ENCODE data around the gene ADAMTSL4.

DNA sequence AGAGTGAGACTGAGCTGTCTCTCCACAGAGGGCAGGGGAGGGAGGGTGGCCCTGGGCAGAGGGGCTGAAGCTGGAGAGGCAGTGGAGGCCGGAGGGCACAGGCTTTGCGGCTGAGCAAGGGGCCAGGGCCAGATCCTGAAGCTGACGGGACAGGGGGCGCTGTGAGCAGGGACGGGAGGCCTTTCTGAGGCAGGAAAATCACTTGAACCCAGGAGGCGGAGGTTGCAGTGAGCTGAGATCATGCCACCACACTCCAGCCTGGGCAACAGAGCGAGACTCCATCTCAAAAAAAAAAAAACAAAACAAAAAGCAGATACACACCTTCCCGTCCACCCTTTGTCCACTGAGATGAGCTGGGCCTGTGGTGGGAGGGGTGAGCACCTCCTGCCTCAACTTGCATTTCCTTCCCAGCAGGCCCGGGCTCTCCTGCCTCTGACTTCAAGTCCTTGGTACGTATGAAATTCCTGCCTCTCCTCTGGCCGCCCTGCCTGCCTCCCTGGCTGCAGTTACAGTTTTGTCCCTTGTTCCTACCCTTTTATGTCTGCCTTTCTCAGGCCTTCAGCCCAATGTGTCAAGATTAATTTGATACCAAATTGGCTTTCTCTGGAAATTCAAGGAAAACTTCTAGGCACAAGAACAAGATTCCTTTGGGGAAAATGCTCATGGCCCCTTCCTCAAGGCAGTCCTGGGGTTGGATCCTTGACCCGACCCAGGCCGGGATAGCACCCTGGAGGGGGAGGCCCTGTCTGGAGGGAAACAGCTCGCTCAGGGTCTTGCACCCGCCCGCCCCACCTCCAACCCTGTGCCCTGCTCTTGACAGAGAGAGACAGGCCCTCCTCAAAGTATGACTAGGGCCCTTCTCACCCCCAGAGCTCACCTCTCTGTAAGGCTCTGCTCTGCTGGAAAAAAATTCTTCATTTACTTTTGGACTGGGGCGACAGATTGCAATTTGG, 11.2 kb upstream of the ADAMTSL4 start:
- TF ChIP-seq, protein P1, sequence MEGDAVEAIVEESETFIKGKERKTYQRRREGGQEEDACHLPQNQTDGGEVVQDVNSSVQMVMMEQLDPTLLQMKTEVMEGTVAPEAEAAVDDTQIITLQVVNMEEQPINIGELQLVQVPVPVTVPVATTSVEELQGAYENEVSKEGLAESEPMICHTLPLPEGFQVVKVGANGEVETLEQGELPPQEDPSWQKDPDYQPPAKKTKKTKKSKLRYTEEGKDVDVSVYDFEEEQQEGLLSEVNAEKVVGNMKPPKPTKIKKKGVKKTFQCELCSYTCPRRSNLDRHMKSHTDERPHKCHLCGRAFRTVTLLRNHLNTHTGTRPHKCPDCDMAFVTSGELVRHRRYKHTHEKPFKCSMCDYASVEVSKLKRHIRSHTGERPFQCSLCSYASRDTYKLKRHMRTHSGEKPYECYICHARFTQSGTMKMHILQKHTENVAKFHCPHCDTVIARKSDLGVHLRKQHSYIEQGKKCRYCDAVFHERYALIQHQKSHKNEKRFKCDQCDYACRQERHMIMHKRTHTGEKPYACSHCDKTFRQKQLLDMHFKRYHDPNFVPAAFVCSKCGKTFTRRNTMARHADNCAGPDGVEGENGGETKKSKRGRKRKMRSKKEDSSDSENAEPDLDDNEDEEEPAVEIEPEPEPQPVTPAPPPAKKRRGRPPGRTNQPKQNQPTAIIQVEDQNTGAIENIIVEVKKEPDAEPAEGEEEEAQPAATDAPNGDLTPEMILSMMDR (IDR thresholded peaks at IDR 0.05), result no peak
- no peak for TF ChIP-seq POLR2A (IDR thresholded peaks at IDR 0.05)

Data from lower leg skin (tissue), 3 donors.